ENCODE data around the gene FABP7.

The FABP7 gene

GRCh38 chr6:122799916-122800686 is 20.6 kb downstream of the FABP7 start:
- DNase-seq: no peak

GRCh38 chr6:122800906-122801305 is 21.4 kb downstream of the FABP7 start:
- DNase-seq: no peak

DNA sequence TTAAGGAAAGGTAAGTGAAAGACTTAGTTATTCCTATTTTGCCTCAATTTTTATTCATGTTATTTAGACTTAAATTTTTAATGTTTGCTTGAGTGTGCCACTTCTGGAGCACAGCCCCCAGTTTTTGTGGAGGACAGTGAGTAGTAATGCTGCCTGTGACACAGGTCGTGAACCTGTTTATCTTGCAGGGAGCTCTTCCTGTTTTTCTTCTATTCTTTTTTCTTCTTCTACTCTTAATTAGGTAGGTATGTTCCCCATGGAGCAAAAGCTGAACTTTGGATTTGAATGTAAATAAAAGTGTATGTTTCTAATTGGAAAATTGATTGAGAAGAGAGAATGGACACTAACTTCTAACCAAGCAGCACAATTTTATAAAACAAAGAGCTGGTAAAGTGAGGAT is 21.9 kb downstream of the FABP7 start:
- no peak for DNase-seq

GRCh38 chr6:122803171-122803661 is 23.7 kb downstream of the FABP7 start:
- no peak for DNase-seq

DNA sequence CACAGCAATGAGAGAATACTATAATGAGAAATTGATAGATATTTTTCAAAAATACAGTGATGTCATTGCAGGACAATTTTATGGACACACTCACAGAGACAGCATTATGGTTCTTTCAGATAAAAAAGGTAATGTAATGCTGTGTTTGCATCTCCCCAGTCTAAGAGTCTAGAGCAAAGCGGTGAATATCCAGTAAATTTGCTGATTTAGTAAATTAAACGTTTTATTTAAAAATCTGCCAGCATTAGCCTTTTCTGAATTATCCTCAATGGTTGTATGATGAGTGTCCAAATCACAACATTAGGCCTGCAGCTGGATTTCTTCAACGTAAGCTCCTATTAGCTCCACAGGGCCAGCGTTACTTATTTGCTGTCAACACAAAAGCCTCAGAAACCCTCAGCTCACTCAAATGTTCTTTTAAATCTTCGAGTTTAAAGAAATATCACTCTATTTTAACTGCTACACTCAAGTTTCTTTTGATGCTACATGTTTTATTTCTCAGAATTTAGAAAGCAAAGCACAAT is 25.5 kb downstream of the FABP7 start:
- DNase-seq: no peak

GRCh38 chr6:122806291-122806690 is 26.8 kb downstream of the FABP7 start:
- no peak for DNase-seq

DNA sequence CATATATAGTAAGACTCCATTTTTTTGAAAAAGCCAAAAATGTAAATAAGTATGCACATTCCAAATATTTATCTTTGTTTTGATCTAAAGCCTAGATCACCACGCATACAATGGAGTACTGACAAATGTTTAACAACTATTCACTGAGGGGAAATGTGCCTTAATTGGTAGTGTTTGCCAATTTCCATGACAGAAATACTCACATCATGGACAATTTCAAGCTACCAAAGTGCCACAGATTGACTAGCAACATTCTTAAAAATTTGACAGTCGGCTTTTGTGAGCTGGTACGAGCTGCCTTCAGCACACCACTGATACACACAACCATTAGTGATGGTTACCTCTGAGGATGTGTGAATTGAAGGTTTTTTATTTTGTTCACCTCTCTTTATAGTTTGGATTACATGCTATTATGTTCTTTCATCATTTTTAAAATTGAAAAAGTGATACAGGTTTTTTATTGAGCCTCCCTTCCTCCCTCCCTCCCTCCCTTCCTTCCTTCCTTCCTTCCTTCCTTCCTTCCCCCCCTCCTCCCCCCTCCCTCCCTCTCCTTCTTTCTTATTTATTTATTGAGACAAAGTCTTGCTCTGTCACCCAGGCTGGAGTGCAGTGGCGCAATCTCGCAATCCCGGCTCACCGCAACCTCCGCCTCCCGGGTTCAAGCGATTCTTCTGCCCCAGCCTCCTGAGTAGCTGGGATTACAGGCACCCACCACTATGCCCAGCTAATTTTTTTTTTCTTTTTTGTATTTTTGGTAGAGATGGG is 28.8 kb downstream of the FABP7 start:
- DNase-seq: no peak

GRCh38 chr6:122809001-122809400 is 29.5 kb downstream of the FABP7 start:
- no peak for DNase-seq

- DNase-seq: no peak
Measured at GRCh38 chr6:122809691-122810090, 30.2 kb downstream of the FABP7 start.

DNA sequence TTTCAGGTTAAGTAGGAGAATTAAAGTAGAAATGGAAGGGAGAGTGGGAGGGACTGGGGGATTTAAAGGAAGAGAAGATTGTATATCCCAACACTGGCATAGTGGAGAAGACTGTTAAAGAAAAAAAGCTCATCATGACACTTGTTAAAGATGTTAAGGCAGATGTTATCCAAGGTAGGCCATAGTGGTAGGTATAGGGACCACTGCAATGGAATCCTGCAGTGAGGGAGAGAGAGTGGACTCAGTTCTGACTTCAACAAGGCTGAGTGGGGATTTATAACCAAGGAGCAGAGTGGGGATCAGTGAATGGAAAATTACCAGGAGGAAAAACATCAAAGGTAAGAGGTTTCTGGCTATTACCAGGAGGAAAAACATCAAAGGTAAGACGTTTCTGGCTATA is 30.7 kb downstream of the FABP7 start:
- DNase-seq: no peak

GRCh38 chr6:122817358-122817757 is 37.8 kb downstream of the FABP7 start:
- no peak for DNase-seq

- no peak for DNase-seq
Measured at GRCh38 chr6:122817766-122818165, 38.2 kb downstream of the FABP7 start.

DNA sequence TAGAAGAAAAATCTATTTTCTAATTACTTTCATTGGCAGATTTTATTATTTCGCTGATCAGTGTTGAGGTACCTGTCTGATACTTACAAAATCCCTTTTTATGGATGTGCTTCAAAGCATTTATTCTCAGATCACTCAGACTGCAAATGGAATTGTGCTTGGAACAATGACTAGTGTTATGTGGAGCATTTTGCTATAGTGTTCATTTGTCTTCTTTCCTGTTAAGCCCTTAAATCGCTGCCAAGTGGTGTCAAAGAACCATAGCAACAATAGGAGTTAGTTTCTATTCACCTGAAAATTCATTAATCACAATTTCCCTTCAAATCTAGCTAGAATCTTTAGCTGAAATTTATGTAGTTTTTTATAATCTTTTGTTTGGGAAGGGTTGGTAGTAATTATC is 39.4 kb downstream of the FABP7 start:
- DNase-seq: no peak

DNA sequence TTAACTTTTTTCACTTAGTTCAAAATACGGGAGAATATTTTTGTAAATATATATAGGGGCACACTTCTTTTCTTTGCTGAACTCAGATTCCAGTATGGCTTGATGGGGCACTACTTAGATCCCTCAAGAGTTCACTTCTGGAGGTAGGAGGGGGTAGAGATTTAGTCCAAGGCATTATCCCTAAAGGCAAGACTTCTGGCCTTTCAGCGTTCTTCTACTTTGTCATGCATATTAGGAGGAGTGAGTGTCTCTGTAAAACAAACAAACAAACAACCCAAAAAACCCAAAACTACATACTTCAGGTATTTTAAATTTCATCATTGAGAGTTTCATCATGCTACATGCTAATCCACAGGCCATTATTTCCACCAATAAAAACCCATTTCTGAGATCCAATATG is 41.6 kb downstream of the FABP7 start:
- no peak for DNase-seq

- DNase-seq: no peak
Measured at GRCh38 chr6:122825163-122825562, 45.6 kb downstream of the FABP7 start.

DNA sequence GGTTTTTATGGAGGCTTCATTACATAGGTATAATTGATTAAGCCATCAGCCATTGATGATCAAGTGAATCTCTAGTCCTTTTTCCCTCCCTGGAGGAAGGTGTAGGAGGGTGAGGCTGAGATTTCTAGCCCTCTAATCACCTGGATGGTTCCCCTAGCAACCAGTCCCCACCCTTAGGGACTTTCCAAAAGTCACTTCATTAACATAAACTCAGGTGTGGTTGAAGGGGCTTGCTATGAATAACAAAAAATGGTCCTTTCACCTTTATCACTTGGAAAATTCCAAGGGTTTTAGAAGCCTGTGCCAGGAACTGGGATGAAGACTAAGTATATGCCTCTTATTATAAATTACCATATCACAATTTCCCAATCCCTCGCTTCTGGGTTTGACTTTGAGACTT is 49.9 kb downstream of the FABP7 start:
- no peak for DNase-seq

DNA sequence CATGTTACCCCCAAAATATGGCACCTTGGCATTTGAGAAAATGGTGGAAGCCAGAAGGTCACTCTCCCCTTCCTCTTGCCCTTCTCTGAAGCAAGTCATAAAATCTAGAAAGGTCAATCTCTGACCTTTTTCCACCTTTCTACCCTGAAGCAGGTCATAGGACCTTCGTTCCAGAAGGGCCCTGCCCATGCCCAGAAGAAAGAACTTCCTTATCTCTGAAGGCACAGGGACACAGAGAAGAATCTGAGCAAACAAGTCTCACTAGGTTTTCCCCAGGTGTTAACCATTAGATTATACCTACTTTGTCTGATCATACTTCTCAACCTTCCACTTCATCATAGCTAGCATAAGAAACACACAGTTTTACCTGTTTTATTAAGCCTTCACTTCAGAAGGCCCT is 52.0 kb downstream of the FABP7 start:
- DNase-seq: no peak

- no peak for DNase-seq
Measured at GRCh38 chr6:122832459-122832858, 52.9 kb downstream of the FABP7 start.

DNA sequence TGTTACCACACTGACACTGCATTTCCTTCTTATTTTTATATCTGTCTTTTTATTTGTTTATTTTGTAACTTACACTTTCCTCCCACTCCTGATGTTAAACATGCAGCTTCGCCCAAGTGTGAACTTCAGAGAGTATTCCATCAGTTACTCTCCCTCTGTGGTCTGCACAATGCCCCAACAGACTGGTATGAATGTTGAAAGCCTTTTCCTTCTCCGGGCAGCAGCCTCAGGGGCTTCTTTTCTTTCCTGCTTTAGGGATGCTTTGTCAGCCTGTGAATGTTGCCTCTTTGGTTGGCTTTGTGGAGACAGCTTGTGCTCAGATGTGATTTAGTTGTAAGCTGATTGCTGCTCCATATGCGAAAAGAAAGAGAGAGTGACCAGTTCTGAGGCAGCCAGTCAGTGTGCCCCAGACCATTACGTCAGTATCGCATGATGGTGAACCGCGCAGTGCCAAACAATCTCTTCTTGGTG is 53.5 kb downstream of the FABP7 start:
- no peak for DNase-seq

All from stimulated activated CD8-positive, alpha-beta memory T cell treated with anti-CD3 and anti-CD28 coated beads, Interleukin-4, amount 100 ng/mL, for 48 hours (primary cell).